GM12878 (cell line): Measurements from ENCODE around the gene FKBP4. TPM values are rescaled to one million over a fixed set of nuclear protein-coding genes. Genes with fewer than 3 reads are reported as not detected.

Experiments
- ATAC-seq: fragments of 200-7000 bp; cut with Tn5 transposase; 3 replicates; pipeline ENCODE4 v1.9.1; 2020; ENCODE audit warnings: mild to moderate bottlenecking, moderate library complexity
- BruUV-seq: library from RNA; stranded (reverse); fragments of 400-500 nt; replicated peaks from 2 replicates; lab custom pipeline; 2021; lab: Mats Ljungman, UMichigan
- CTCF ChIA-PET: fragments of 300-600 bp; sonication (Branson Sonifier 250); formaldehyde crosslinking; extraction: SDS; loops from one replicate; lab custom pipeline; 2021; ENCODE audit warnings: inconsistent platforms; lab: Yijun Ruan, JAX
- POLR2A ChIA-PET: fragments of 350-600 bp; formaldehyde crosslinking; extraction: SDS; loops from one replicate; lab custom pipeline; 2021; ENCODE audit warnings: inconsistent platforms; lab: Charles Lee
- RAD21 ChIA-PET: fragments of 300-600 bp; sonication (Branson Sonifier 250); formaldehyde crosslinking; loops from one replicate; lab custom pipeline; 2023; ENCODE audit warnings: antibody characterized with exemption; ENCODE audit not compliant: unreplicated experiment; lab: Charles Lee
- SMC1A ChIA-PET: fragments of 300-600 bp; sonication (Branson Sonifier 250); formaldehyde crosslinking; loops from one replicate; lab custom pipeline; 2023; ENCODE audit not compliant: unreplicated experiment, uncharacterized antibody; lab: Charles Lee
- DNase-seq: peaks from one replicate; pipeline ENCODE4 v3.0.0-alpha.2; 2011; ENCODE audit warnings: low read depth, low spot score
- FAIRE-seq: peaks from 3 replicates; lab custom pipeline; 2011; peaks lifted over from hg19 to GRCh38; lab: Jason Lieb, UNC
- H2AFZ ChIP-seq: 2 replicates; pipeline ENCODE4 v1.6.0; 2011; ENCODE audit warnings: low read depth, low read length, control low read depth; ENCODE audit not compliant: control insufficient read depth
- H3K27ac ChIP-seq: 2 replicates; pipeline ENCODE4 v1.5.1; 2011; ENCODE audit warnings: control low read depth; ENCODE audit not compliant: control insufficient read depth, insufficient read depth
- H3K27me3 ChIP-seq, 2 experiments: replicated peaks in 1 of 2; 2 replicates each; pipeline versions ENCODE4 v1.6.0 to v1.6.1; 2011; ENCODE audit warnings: low read length in 1 of 2; ENCODE audit not compliant: control insufficient read depth in 2 of 2, insufficient read depth in 2 of 2
- H3K36me3 ChIP-seq, 2 experiments: 2 replicates each; pipeline ENCODE4 v1.5.1; 2011; ENCODE audit warnings: low read length in 1 of 2; ENCODE audit not compliant: control insufficient read depth in 2 of 2, insufficient read depth in 2 of 2
- H3K4me1 ChIP-seq: 2 replicates; pipeline ENCODE4 v1.6.1; 2011; ENCODE audit warnings: mild to moderate bottlenecking, low read length, moderate library complexity, mixed read lengths; ENCODE audit not compliant: control insufficient read depth, insufficient read depth
- H3K4me2 ChIP-seq: 2 replicates; pipeline ENCODE4 v1.6.0; 2011; ENCODE audit warnings: control low read depth; ENCODE audit not compliant: control insufficient read depth, insufficient read depth
- H3K4me3 ChIP-seq: fragments of 200-600 bp; sonication (generic); 2 replicates; pipeline ENCODE4 v1.5.1; 2016
- H3K79me2 ChIP-seq: 2 replicates; pipeline ENCODE4 v1.6.0; 2011; ENCODE audit warnings: low read length; ENCODE audit not compliant: control insufficient read depth, insufficient read depth
- H3K9ac ChIP-seq: 2 replicates; pipeline ENCODE4 v1.8.0; 2011; ENCODE audit warnings: low read length, control low read depth, mixed read lengths; ENCODE audit not compliant: control insufficient read depth, insufficient read depth
- H3K9me3 ChIP-seq: replicated peaks from 3 replicates; pipeline ENCODE4 v1.5.1; 2011; ENCODE audit warnings: mild to moderate bottlenecking, low read length; ENCODE audit not compliant: control insufficient read depth, insufficient read depth
- H4K20me1 ChIP-seq: 2 replicates; pipeline ENCODE4 v1.6.0; 2011; ENCODE audit not compliant: control insufficient read depth, insufficient read depth
- CEBPB ChIP-seq, 2 experiments: fragments of 150-350 bp in 1 of 2; IDR thresholded peaks; 2 replicates each; pipeline ENCODE4 v1.6.1; 2012 to 2014; ENCODE audit warnings: low read depth in 2 of 2, low read length in 2 of 2, borderline replicate concordance in 1 of 2, inconsistent platforms in 1 of 2
- GABPA ChIP-seq: IDR thresholded peaks from 2 replicates; pipeline ENCODE4 v1.6.1; 2014; ENCODE audit warnings: antibody characterized with exemption, low read depth, mild to moderate bottlenecking, inconsistent platforms
- POLR2A ChIP-seq: IDR thresholded peaks from 2 replicates; pipeline ENCODE4 v1.6.1; 2011; ENCODE audit warnings: low read depth, mild to moderate bottlenecking, low read length
- RAD21 ChIP-seq: IDR thresholded peaks from 2 replicates; pipeline ENCODE4 v1.6.1; 2011; ENCODE audit warnings: mild to moderate bottlenecking, low read depth, low read length, moderate library complexity; ENCODE audit not compliant: insufficient read depth
- SMC3 ChIP-seq: IDR thresholded peaks from 2 replicates; pipeline ENCODE4 v1.6.1; 2011; ENCODE audit warnings: low read length, improper control_type of control experiment, borderline replicate concordance
- SPI1 ChIP-seq: IDR thresholded peaks from 2 replicates; pipeline ENCODE4 v1.6.1; 2011; ENCODE audit warnings: low read depth, mild to moderate bottlenecking, low read length, moderate library complexity, borderline replicate concordance; ENCODE audit not compliant: insufficient read depth
- WGBS: methylation state at CpG from one replicate; pipeline ENCODE4 v1.1.6; 2016; ENCODE audit warnings: low lambda C conversion rate; ENCODE audit not compliant: insufficient replicate concordance, insufficient coverage; ENCODE audit errors: missing lambda C conversion rate; 5-methylcytosine and 5-hydroxymethylcytosine counted together
- in situ Hi-C: fragments of 300-500 bp; cut with MboI; formaldehyde crosslinking; loops from 9 replicates; pipeline ENCODE4 v1.14.3; 2018; ENCODE audit warnings: mixed read lengths
- intact Hi-C: fragments of 100-400 bp; cut with micrococcal nuclease; formaldehyde crosslinking; loops from one replicate; pipeline ENCODE4 v1.14.2; 2022; ENCODE audit not compliant: unreplicated experiment
- polyA plus RNA-seq, 11 experiments: library from polyadenylated mRNA; depleted of rRNA in 4 of 11; unstranded in 6 of 11; stranded (reverse) in 5 of 11; fragments of >200 nt; fragmentation: Nextera tagmentation in 4 of 11; fragmentation: Illumina TruSeq in 1 of 11; extraction: Ambion mirVana in 4 of 11; extraction: Trizol in 1 of 11; gene quantifications; 1 replicate in 1 of 11; 2 replicates in 10 of 11; pipeline versions ENCODE4 v1.2.1 to v1.2.3, GENCODE V29; 2011 to 2016; ENCODE audit warnings: inconsistent platforms in 2 of 11, missing spikeins in 2 of 11, low read depth in 1 of 11
- total RNA-seq, 4 experiments: library from RNA; depleted of rRNA in 3 of 4; stranded (reverse); fragments of >200 nt in 3 of 4; fragmentation: Illumina TruSeq in 1 of 4; extraction: Trizol in 1 of 4; gene quantifications; 2 replicates each; pipeline versions ENCODE4 v1.2.1 to v1.2.3, GENCODE V29; 2013 to 2021
- TF ChIP-seq, protein P1 (sequence below), 3 experiments: IDR thresholded peaks in 2 of 3; conservative IDR thresholded peaks in 1 of 3; 2 replicates each; pipeline ENCODE4 v1.5.1; 2011; ENCODE audit warnings: low read depth in 3 of 3, low read length in 3 of 3, mild to moderate bottlenecking in 3 of 3, control low read depth in 2 of 3, moderate library complexity in 2 of 3, inconsistent platforms in 1 of 3, mixed read lengths in 1 of 3; ENCODE audit not compliant: control insufficient read depth in 2 of 3, insufficient read depth in 1 of 3; ENCODE audit errors: extremely low read depth in 1 of 3

The FKBP4 gene
- total and polyA plus RNA-seq, 10 of the 15 experiments (the other 5 are each of a cell fraction or from before 2014, with no cell fraction given) = 8.9 to 90.0 (median 45.4) TPM

DNA sequence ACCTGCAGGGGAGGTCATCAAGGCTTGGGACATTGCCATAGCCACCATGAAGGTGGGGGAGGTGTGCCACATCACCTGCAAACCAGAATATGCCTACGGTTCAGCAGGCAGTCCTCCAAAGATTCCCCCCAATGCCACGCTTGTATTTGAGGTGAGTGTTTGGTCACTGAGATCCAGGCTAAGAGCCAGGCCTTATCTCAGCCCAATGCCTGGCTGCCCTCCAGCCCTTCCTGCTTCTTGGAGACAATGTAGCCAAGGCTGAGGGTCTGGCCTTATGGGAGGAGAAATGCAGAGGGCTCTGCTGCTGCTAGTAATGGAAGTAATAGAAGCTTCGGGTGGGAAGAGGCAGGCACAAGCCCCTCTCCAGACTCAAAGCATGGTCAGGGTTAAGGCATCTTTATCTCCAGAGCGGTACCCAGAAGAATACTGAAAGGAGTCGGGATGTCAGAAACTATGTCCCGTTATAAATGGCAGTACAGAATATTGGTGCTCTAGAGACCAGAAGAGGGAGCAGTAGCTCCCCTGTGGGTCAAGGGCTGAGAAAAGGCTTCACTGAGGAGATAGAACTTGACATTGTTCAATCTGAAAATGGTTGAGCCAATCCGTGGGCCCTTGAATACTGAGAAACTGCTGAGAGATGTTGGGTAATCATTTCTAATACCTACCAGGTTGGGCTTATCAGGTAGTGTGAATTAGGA is 3.1 kb downstream of the FKBP4 start:
- Histone ChIP-seq H3K27me3 (peaks cover 0 to 3% of the 10 kb centered on the region in 2 experiments; a peak in 1 of 4 replicates), H3K4me3 (no peak overlapping the region), H3K27ac (no peak overlapping the region), H3K36me3 (peaks cover 18 to 24% of the 10 kb centered on the region in 2 experiments), H3K9ac (no peak overlapping the region), H4K20me1 (no peaks in the 10 kb centered on the region; the same call in 1 of the 2 replicates), H3K4me2 (peak overlapping the region; percentile 92; the same call in 1 of the 2 replicates), H3K79me2 (peaks cover 25% of the 10 kb centered on the region), H3K4me1 (no peaks in the 10 kb centered on the region; the same call in 1 of the 2 replicates), H2AFZ (no peak overlapping the region), H3K9me3 (no peaks in the 10 kb centered on the region)
- 92% methylated on average over 7 of the region's 7 CpGs for WGBS
- no TSS peak for BruUV-seq
- intact Hi-C loops (no loop called here), in situ Hi-C loops (no loop called here)
- RAD21 ChIA-PET = no interaction called here
- DNase-seq (no peak), FAIRE-seq (no peak), ATAC-seq (no peak)
- SMC1A ChIA-PET = interaction anchor here (3.1 kb wide), 1 partner anchor 15 kb away, joined by 10 read pairs; the partner anchor contains the start of gene ITFG2
- POLR2A ChIA-PET = interaction anchor here (2.4 kb wide), 1 partner anchor 16 kb away, joined by 12 read pairs; no protein-coding TSS in a partner anchor
- CTCF ChIA-PET = interaction anchor here (2.6 to 2.9 kb wide), 2 partner anchors 15 kb away, joined by 17 to 25 read pairs; partner anchors contain the start of gene ITFG2
- TF ChIP-seq RAD21 (peak; percentile 22; the same call in 1 of the 2 replicates), CEBPB (IDR thresholded peaks at IDR 0.05; ENCODE audit: borderline replicate concordance in 1 of 2, low read depth in 2 of 2, low read length in 2 of 2) (no peak), GABPA (no peak), POLR2A (no peak), SMC3 (peak; percentile 24; the same call in 1 of the 2 replicates), SPI1 (no peak)
- TF ChIP-seq, protein P1, sequence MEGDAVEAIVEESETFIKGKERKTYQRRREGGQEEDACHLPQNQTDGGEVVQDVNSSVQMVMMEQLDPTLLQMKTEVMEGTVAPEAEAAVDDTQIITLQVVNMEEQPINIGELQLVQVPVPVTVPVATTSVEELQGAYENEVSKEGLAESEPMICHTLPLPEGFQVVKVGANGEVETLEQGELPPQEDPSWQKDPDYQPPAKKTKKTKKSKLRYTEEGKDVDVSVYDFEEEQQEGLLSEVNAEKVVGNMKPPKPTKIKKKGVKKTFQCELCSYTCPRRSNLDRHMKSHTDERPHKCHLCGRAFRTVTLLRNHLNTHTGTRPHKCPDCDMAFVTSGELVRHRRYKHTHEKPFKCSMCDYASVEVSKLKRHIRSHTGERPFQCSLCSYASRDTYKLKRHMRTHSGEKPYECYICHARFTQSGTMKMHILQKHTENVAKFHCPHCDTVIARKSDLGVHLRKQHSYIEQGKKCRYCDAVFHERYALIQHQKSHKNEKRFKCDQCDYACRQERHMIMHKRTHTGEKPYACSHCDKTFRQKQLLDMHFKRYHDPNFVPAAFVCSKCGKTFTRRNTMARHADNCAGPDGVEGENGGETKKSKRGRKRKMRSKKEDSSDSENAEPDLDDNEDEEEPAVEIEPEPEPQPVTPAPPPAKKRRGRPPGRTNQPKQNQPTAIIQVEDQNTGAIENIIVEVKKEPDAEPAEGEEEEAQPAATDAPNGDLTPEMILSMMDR (IDR thresholded peaks at IDR 0.05 in 2 of 3, conservative IDR thresholded peaks at IDR 0.05 in 1 of 3; ENCODE audit: control insufficient read depth in 2 of 3, extremely low read depth in 1 of 3, insufficient read depth in 1 of 3, low read depth in 3 of 3, low read length in 3 of 3) = peak; percentile 16 to 35 (median 17); a peak in 4 of 6 replicates
